Neutrophil (primary cell): ENCODE measurements around the gene WDR64.

Experiments
- H3K27ac ChIP-seq: fragments of 200-600 bp; sonication (generic); 2 replicates; pipeline ENCODE4 v1.5.1; 2016; ENCODE audit warnings: mild to moderate bottlenecking, moderate library complexity
- H3K27me3 ChIP-seq: fragments of 200-600 bp; sonication (generic); 2 replicates; pipeline ENCODE4 v1.6.0; 2016; ENCODE audit warnings: mild to moderate bottlenecking
- H3K36me3 ChIP-seq: fragments of 200-600 bp; sonication (generic); 2 replicates; pipeline ENCODE4 v1.5.1; 2017
- H3K4me1 ChIP-seq, 2 experiments: fragments of 200-600 bp in 1 of 2; sonication (generic) in 1 of 2; 1 replicate in 1 of 2; 2 replicates in 1 of 2; pipeline versions ENCODE4 v1.5.1 to v1.6.1; 2013 to 2016; ENCODE audit warnings: low read depth in 1 of 2, low read length in 1 of 2, mild to moderate bottlenecking in 1 of 2, moderate library complexity in 1 of 2; ENCODE audit not compliant: control insufficient read depth in 1 of 2, insufficient read depth in 1 of 2
- H3K4me3 ChIP-seq, 2 experiments: fragments of 200-600 bp in 1 of 2; sonication (generic) in 1 of 2; 1 replicate in 1 of 2; 2 replicates in 1 of 2; pipeline ENCODE4 v1.5.1; 2013 to 2016; ENCODE audit warnings: low read depth in 1 of 2, low read length in 1 of 2, mild to moderate bottlenecking in 1 of 2, moderate library complexity in 1 of 2
- H3K9me3 ChIP-seq: fragments of 200-600 bp; sonication (generic); 2 replicates; pipeline ENCODE4 v1.5.1; 2016
- TF ChIP-seq, protein P1 (sequence below): fragments of 200-600 bp; sonication (generic); IDR thresholded peaks from 2 replicates; pipeline ENCODE4 v1.5.1; 2016; ENCODE audit warnings: antibody characterized with exemption

Gene WDR64

DNA sequence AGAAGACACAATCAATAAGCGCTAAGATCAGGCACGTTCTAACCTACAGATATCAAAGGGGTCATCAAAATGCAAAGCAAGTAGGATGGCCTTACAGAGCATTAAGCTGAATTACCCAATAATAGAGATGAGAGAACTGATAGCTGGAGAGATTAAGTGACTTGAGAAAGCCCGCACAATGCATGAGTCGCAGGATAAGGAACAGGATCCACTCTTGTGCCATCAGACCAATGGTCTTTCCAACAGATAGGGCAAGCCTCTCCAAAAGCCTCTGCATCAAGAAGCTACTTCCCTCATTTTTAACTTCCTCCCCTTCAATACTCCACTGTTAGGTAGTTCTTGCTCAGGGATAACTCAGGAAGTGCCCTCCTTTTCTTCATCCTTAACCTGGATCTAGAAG is 14.5 kb upstream of the WDR64 start:
- Histone ChIP-seq H3K36me3 (no peaks in the 10 kb centered on the region), H3K4me3 (no peak overlapping the region), H3K4me1 (peaks cover 21 to 23% of the 10 kb centered on the region in 2 experiments), H3K27me3 (no peaks in the 10 kb centered on the region), H3K27ac (no peak overlapping the region), H3K9me3 (no peaks in the 10 kb centered on the region)
- TF ChIP-seq, protein P1, sequence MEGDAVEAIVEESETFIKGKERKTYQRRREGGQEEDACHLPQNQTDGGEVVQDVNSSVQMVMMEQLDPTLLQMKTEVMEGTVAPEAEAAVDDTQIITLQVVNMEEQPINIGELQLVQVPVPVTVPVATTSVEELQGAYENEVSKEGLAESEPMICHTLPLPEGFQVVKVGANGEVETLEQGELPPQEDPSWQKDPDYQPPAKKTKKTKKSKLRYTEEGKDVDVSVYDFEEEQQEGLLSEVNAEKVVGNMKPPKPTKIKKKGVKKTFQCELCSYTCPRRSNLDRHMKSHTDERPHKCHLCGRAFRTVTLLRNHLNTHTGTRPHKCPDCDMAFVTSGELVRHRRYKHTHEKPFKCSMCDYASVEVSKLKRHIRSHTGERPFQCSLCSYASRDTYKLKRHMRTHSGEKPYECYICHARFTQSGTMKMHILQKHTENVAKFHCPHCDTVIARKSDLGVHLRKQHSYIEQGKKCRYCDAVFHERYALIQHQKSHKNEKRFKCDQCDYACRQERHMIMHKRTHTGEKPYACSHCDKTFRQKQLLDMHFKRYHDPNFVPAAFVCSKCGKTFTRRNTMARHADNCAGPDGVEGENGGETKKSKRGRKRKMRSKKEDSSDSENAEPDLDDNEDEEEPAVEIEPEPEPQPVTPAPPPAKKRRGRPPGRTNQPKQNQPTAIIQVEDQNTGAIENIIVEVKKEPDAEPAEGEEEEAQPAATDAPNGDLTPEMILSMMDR = no peak

DNA sequence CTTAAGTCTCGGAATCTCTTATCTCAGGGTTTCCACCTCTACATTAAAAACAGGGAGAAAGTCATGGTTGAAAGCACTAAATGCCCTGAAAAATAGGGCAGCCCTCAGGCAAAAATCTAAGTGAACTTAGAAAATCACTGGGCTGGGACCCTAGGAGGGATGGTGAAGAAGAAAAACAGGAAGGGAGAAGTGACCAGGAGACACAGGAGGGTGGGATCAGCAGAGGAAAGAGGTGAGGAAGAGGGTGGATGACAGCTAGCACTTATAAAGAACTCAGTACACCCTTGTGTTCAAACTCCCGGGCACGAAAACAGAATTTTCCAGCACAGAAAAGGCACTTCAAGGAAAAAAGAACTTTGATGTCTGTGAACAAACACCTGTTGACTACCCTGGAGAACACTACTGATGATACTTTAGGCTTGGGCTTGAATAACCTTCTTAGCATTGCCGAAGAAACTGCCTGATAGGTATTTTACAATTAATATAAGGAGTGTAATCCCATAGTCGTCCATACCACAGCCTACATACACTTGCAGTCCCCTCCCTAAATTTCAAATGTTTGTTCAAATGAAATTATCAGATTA is 13.9 kb upstream of the WDR64 start:
- Histone ChIP-seq H3K27ac (no peak overlapping the region), H3K4me3 (no peak overlapping the region), H3K4me1 (peaks cover 21 to 23% of the 10 kb centered on the region in 2 experiments), H3K27me3 (no peaks in the 10 kb centered on the region), H3K36me3 (no peaks in the 10 kb centered on the region), H3K9me3 (no peaks in the 10 kb centered on the region)
- TF ChIP-seq, protein P1 = no peak

DNA sequence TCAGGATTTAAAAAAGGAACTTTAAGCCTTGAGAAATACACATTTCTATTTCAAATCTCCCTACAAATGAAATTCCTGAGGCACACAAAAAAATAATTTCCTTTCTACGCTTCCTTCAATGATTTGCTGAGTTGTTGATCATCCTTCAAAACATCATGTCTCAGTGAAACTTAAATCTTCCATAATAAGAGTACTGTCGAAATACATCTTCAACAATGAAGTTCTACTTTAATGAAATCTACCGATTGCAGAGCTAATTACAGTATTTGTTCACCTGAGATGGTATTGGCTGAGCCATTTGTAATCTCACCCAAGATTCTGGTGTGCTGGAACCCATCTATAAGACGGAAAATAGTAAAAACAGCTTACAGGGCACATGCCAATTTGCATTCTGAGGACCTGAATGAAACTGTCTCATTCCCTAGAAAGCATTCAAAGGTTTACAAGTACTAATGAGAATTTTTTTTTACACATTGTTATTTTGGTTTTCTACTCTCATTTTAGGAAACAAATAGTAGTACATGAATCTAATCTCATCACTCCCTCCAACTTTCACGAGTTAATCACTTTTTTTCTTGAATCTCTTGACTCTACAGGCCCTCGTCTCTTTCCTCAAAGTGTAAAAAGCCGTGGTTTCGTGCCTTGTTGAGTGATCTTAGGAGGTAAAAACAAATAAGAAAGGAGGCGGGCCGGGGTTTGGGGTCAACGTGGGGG is 13.0 kb upstream of the WDR64 start:
- TF ChIP-seq, protein P1 = no peak
- Histone ChIP-seq H3K4me1 (peaks cover 21 to 23% of the 10 kb centered on the region in 2 experiments), H3K4me3 (peak overlapping the region; percentile 74 to 87), H3K27me3 (no peaks in the 10 kb centered on the region), H3K27ac (no peak overlapping the region), H3K36me3 (no peaks in the 10 kb centered on the region), H3K9me3 (no peaks in the 10 kb centered on the region)

DNA sequence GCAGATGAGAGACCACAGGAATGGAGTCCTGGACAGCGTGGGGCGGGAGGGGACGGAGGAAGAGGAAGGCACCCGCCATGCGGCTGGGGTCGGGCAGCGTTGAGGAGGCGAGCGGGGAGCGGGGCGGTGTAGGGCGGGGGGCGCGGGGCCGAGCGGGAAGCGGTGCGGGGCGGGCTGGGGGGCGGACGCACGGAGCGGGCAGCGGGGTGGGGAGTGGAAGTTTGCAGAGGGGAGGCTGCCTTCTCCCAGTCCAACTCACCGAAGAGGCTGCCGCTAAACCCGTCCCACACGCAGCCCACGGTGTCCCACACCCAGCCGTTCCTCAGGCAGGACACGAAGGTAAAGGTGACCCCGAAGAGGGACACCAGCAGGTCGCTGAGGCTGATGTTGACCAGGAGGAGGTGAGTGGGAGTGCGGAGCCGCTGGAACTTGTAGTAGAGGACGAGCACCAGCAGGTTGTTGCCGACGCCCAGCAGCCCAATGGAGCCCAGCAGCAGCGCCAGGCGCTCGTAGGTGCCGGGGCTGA is 12.4 kb upstream of the WDR64 start:
- Histone ChIP-seq H3K4me3 (peak overlapping the region; percentile 74 to 87), H3K36me3 (no peaks in the 10 kb centered on the region), H3K9me3 (no peaks in the 10 kb centered on the region), H3K4me1 (peaks cover 21 to 23% of the 10 kb centered on the region in 2 experiments), H3K27me3 (no peaks in the 10 kb centered on the region), H3K27ac (peak overlapping the region; percentile 30)
- TF ChIP-seq, protein P1 = no peak

DNA sequence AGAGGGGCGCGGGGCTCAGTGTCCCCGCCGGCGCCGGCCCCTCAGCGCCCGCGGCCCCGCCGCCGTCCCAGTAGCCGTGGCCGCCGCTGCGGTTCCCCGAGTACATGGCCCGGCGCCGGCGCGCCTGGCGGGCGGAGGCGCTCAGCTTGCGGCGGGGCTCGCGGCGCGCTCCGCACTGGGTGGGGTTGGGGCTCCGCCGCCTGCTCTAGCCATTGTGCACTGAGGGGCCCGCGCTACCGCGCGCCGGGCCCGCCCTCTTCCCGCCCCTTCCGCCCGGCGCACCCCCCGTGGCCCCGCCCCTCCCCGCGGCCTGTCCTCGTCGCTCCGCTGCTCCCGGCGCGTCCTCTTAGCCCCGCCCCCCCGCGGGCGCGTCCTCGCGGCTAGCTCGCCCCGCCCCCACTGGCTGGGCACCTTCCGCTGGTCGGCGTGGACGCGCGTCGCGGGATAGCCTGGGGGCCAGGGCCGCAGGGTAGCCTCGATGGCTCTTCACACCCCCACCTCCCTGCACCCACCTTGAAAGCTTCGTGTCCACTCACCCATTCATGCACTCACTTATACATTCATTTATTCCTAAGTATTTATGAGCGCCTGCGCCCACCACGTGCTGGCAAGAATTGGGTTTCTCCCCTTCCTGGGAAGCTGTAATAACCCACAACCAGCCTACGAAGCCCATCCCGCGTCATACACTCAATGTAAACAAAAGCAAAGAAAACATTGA is 11.8 kb upstream of the WDR64 start, which contains the start of the genes CHML and OPN3:
TSS of gene CHML (minus strand) at position 221 of the 718 bp plus-strand sequence. CDS start 4,603 bp downstream, outside the sequence.
TSS of gene OPN3 (minus strand) at position 221 of the 718 bp plus-strand sequence. CDS start at position 106, 115 bp downstream.
- Histone ChIP-seq H3K4me3 (peak within 1 kb of the TSS; percentile 74 to 87), H3K27ac (peak within 1 kb of the TSS; percentile 30), H3K27me3 (no peaks in the 10 kb centered on the region), H3K4me1 (peaks cover 21 to 23% of the 10 kb centered on the region in 2 experiments), H3K9me3 (no peaks in the 10 kb centered on the region), H3K36me3 (no peaks in the 10 kb centered on the region)
- TF ChIP-seq, protein P1 = peak; percentile 27
